ENCODE data around the gene LHFPL6.

LHFPL6 gene

DNA sequence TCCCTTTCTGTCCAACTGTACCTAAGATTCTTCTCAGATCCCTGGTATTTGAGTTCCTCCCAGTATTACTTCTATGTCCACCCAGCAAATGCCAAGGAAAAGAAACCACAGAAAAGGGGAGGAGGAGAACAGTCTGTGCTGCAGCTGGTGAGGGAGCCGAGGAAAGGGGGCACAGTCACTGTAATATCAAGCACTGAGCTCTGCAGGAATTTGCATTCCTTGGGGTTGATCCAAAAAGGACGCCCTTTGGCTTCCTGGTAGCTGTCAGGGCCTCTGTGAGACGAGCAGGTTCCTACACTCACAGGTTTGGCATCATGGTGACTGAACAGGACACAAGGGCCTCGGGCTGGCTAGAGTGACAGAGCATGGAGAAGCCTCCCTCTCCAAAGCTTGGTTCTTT is 291.4 kb downstream of the LHFPL6 start:
- DNase-seq = no peak
- intact Hi-C loops (cut with DNase I) = no loop called here

GRCh38 chr13:39310961-39311360 is 292.0 kb downstream of the LHFPL6 start:
- DNase-seq = no peak
- intact Hi-C loops (cut with DNase I) = no loop called here

- no peak for DNase-seq
- intact Hi-C loops (cut with DNase I) = no loop called here
Measured at GRCh38 chr13:39306639-39307589, 296.1 kb downstream of the LHFPL6 start.

DNA sequence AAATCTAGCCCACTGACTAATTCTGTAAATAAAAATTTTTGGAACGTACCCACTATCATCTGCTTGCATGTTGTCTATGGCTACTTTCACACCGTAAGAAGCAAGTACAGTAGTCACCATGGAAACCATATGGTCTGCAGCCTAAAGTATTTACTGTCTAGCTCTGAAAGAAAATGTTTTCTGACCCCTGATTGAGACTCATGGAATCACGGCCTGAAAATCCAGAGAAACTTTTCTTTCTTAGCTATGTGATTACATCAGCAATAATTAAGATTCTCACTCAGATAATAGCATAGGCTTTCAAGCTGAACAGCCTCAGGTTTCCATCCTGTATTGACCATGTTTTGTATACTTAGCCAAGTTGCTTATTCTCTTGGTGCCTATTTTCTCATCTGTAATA is 300.2 kb downstream of the LHFPL6 start:
- DNase-seq = no peak
- intact Hi-C loops (cut with DNase I) = no loop called here

- intact Hi-C loops (cut with DNase I) = no loop called here
- no peak for DNase-seq
Measured at GRCh38 chr13:39298951-39299350, 304.0 kb downstream of the LHFPL6 start.

DNA sequence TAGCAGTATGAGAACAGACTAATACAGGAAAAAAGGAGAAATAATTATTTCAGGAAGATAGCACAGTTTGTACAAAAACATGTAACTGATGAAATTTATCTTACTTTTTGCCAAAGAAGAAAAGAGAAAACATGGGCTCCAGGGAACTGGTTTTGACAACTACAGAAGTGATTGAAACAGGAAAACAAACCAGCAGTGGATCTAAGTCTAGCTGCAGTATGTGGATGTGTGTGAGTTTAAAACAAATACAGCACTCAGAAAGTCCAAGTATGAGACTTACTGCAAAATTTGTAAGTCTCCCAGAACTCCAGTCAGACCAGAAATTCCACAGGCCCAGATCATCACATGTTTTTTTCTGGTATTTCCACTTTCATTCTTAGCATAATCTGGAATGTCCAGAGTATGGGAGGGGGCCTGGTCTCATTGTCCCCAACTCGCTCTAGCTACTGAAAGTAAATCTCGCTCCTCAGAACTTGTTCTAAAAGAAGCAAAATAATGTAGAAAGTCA is 305.3 kb downstream of the LHFPL6 start:
- intact Hi-C loops (cut with DNase I) = no loop called here

GRCh38 chr13:39297023-39297422 is 306.0 kb downstream of the LHFPL6 start:
- no peak for DNase-seq
- intact Hi-C loops (cut with DNase I) = no loop called here

More for the DNA sequence above, 305.3 kb downstream of the LHFPL6 start:
- no peak for DNase-seq

DNA sequence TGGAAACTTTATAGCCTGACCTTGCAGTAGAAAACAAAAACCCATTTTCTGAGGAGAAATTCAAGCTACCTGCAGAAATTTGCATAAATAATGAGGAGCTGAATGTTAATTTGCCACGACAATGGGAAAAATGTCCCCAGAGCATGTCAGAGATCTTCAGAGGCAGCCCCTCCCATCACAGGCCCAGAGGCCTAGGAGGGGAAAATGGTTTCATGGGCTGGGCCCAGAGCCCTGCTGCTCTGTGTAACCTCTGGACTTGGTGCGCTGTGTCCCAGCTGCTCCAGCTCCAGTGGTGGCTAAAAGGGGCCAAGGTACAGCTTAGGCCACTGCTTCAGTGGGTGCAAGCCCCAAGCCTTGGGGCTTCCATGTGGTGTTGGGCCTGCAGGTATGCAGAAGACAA is 306.8 kb downstream of the LHFPL6 start:
- no peak for DNase-seq
- intact Hi-C loops (cut with DNase I) = no loop called here

Measured in head of caudate nucleus (tissue), 42 donors.